Large intestine (tissue), 12 donors: Measurements from ENCODE around the gene TTC39C. TPM values are rescaled to one million over a fixed set of nuclear protein-coding genes. Genes with fewer than 3 reads are reported as not detected.
A peak's percentile ranks its signal among the peaks of the same experiment; 100 is the strongest.

ENCODE experiments used
- DNase-seq, 2 donors: peaks; one replicate each; pipeline versions ENCODE4 v3.0.0 to v3.0.0-alpha.2; 2013
- H3K27ac ChIP-seq: one replicate; pipeline ENCODE4 v1.5.1; 2013; ENCODE audit warnings: low read length
- H3K27me3 ChIP-seq: 2 replicates; pipeline ENCODE4 v1.6.1; 2013; ENCODE audit warnings: low read length; ENCODE audit not compliant: control insufficient read depth, insufficient read depth
- H3K36me3 ChIP-seq: 2 replicates; pipeline ENCODE4 v1.6.1; 2013; ENCODE audit warnings: low read length; ENCODE audit not compliant: control insufficient read depth, insufficient read depth
- H3K4me1 ChIP-seq: one replicate; pipeline ENCODE4 v1.6.1; 2013; ENCODE audit warnings: low read length; ENCODE audit not compliant: control insufficient read depth, insufficient read depth
- H3K4me3 ChIP-seq: one replicate; pipeline ENCODE4 v1.5.1; 2013; ENCODE audit warnings: low read length
- H3K9me3 ChIP-seq: one replicate; pipeline ENCODE4 v1.6.1; 2013; ENCODE audit warnings: mild to moderate bottlenecking, low read depth, low read length, moderate library complexity; ENCODE audit not compliant: control insufficient read depth
- WGBS: methylation state at CpG from one replicate; pipeline ENCODE4 v1.1.5; 2013; ENCODE audit warnings: low lambda C conversion rate; ENCODE audit not compliant: insufficient coverage; 5-methylcytosine and 5-hydroxymethylcytosine counted together
- long read RNA-seq, 11 donors: transcript quantifications; one replicate each; lab custom pipeline, GENCODE V29; 2026
- polyA plus RNA-seq: library from polyadenylated mRNA; unstranded; fragments of 120-200 nt; gene quantifications from one replicate; pipeline ENCODE4 v1.2.1, GENCODE V29; 2013

The TTC39C gene
- polyA plus RNA-seq = 11.2 TPM
- long read RNA-seq, donor 1 = 0 reads
- long read RNA-seq, donor 2, partial matches to known transcripts = 0 of 2 reads
- long read RNA-seq, donor 2, other reads (novel, unspliced or antisense) = 0 of 2 reads
- long read RNA-seq, donor 3 = 0 reads
- long read RNA-seq, donor 4 = 0 reads
- long read RNA-seq, donor 5, partial matches to known transcripts = 0 of 3 reads
- long read RNA-seq, donor 5, other reads (novel, unspliced or antisense) = 0 of 3 reads
- long read RNA-seq, donor 6, partial matches to known transcripts = 0 of 1 reads
- long read RNA-seq, donor 6, other reads (novel, unspliced or antisense) = 0 of 1 reads
- long read RNA-seq, donor 7 = 0 reads
- long read RNA-seq, donor 8, partial matches to known transcripts = 0 of 4 reads
- long read RNA-seq, donor 8, other reads (novel, unspliced or antisense) = 0 of 4 reads
- long read RNA-seq, donor 9, partial matches to known transcripts = 0 of 2 reads
- long read RNA-seq, donor 9, other reads (novel, unspliced or antisense) = 0 of 2 reads
- long read RNA-seq, donor 10 = 0 reads
- long read RNA-seq, donor 11, partial matches to known transcripts = 0 of 2 reads
- long read RNA-seq, donor 11, other reads (novel, unspliced or antisense) = 0 of 2 reads

DNA sequence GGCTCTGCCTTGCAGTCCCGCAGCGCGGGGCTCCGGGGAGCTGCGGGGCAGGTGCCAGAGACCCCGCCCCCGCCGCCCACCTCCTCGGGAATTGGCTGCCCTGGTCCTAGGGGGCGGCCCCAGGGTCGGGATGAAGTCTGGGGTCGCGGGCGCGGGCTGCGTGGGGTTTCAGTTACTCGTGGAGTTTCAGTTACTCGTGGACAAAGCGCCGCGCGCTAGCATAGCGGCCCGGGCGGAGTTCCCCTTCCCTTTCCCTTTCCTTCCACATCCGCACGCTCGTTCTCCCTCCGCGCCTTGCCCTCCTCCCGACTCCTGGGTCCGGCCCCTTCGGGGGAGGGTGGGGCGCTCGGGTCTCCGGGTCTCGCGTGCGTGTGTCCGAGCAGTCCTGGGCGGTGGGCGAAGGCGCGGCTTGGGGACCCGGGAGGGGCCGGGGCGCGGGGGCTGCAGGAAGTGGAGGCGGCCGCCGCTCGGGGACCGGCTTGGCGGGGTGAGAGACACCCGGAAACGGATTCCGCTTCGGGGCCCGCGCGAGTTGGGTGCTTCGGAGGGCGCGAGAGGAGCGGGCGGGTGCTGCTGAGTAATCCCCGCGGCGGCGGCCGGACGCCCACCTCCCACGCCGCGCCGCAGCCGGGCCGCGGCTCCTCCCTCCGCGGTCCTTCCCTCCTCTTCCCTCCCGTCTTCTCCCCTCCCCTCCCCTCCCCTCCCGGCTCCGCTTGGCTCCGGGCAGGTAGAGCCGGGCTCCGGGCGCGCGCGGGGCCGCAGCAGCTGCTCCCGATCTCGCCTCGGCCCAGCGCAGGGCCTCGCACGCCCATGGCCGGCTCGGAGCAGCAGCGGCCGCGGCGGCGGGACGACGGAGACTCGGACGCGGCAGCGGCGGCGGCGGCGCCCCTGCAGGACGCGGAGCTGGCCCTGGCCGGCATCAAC, at the start of gene TTC39C:
TSS of gene TTC39C (plus strand) at position 693 of the 924 bp plus-strand sequence. CDS start at position 811, 118 bp downstream.
- H3K36me3 ChIP-seq = no peaks in the 10 kb centered on the region
- H3K4me3 ChIP-seq = peak within 1 kb of the TSS; percentile 81
- peak within 1 kb of the TSS; percentile 39 for H3K27ac ChIP-seq
- H3K9me3 ChIP-seq = peaks cover 4% of the 10 kb centered on the region
- H3K4me1 ChIP-seq = peaks cover 10% of the 10 kb centered on the region
- DNase-seq = peak; percentile 40 to 80
- H3K27me3 ChIP-seq = peaks cover 17% of the 10 kb centered on the region
- no CpG with 5 or more reads among the region's 118 CpGs for WGBS

DNA sequence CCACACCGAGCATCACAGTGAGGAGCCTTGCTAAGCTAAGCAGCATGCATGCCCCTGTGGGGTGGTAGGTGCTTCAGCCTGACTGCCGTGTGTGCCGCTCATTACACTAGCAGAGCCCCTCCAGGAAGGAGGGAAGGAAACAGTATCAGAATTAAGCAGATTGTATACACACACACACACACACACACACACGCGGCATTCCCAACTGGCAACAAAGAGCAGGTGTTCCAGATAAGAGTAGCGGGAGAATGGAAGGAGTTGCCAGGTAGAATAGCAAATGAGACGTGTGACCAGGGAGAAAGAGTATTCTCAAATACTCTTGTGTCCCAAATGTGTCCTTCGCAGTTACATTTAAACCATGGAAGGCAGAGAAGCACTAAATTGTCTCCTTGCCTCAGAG, 47.6 kb upstream of the TTC39C start:
- DNase-seq = peak in 1 of 2 donors; percentile 38
- no peaks in the 10 kb centered on the region for H3K36me3 ChIP-seq
- no peaks in the 10 kb centered on the region for H3K4me1 ChIP-seq
- H3K4me3 ChIP-seq = no peak overlapping the region
- WGBS = 40% methylated on average over 1 of the region's 8 CpGs
- H3K9me3 ChIP-seq = no peaks in the 10 kb centered on the region
- no peaks in the 10 kb centered on the region for H3K27me3 ChIP-seq
- H3K27ac ChIP-seq = no peak overlapping the region

DNA sequence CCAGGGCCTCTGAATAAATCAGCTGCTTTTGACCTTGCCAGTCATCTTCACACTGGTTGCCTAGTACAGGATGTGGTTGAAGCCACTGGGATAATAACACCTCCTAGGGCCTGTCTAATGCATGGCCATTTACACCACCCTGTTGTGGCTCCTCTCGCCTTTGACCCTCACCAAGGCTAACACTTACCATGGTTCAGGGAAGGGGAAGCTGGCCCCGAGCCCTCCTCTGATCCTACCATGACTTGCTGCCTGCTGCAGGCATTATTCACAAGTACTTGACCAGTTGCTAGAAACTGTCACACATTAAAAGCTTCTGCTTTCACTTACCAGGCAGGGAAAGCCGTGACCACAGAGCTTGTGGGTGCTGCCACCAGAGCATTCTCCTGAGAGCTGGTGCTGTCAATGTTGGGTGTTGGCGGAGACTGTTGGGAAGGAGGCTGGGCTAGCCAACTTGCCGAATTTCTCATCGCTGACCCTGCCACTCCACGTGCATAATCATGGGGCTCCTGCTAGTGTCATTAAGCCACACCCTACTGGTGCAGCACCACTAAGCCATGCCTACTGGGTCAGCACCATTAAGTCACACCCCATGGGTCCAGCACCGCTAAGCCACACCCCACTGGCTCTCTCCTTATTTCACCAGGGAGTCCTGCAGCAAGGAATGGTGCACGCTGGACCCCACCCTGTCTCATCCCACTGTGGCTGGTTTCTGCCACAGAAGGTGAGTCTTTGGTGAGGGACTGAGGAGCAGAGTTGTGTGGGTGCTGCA, 47.0 kb upstream of the TTC39C start:
- DNase-seq = no peak
- whole genome bisulfite sequencing = no CpG with 5 or more reads among the region's 9 CpGs
- H3K9me3 ChIP-seq = no peaks in the 10 kb centered on the region

DNA sequence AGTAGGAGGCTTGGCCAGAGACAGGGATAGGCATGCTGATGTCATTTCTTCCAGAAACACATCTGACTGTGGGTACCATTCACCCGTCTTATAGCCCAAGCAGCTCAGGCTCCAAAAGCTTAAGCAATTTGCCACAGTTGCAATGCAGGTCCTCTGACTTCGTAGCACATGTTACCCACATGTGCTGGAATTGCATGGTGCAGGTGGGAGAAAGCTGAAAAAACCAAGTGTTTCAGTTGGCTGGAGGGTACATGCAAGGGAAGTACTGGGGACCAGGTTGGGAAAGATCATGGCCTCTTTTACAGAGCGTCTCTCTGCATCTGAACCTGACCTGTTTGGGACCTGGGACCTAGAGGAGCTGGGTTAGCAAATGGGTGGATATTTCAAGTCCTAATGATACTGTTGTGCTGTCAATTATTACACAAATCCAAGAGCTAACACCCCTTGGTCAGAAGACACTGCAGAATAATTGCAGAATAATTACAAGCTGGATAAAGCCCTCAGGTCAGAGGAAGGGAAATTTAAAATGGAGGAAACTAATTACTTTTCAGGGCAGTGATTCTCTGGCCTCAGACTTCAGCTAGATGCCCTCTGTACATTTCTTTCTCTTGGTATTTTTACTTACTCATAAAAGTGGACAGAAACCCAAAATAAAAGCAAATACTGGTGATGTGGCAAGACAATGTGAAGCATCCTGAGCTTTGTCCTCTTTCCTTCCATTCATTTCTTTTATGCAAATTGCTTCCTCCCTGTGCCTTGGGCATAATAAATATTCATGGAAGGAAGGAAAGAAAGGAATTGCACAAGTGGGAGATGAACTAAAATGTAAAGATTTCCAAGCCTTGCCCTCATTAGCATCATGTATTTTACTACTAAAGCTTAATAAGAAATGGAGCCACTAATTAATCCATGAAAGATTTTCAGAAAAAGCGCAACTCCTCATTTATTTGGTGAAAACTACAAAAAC, 45.6 kb upstream of the TTC39C start:
- H3K27ac ChIP-seq = no peak overlapping the region
- no peak overlapping the region for H3K4me3 ChIP-seq
- WGBS = 100% methylated on average over 1 of the region's 4 CpGs
- no peaks in the 10 kb centered on the region for H3K4me1 ChIP-seq
- no peaks in the 10 kb centered on the region for H3K9me3 ChIP-seq
- DNase-seq = no peak
- H3K27me3 ChIP-seq = no peaks in the 10 kb centered on the region
- no peaks in the 10 kb centered on the region for H3K36me3 ChIP-seq

More for the DNA sequence above, 47.0 kb upstream of the TTC39C start:
- H3K36me3 ChIP-seq = no peaks in the 10 kb centered on the region
- H3K4me1 ChIP-seq = no peaks in the 10 kb centered on the region
- H3K27ac ChIP-seq = no peak overlapping the region
- H3K27me3 ChIP-seq = no peaks in the 10 kb centered on the region
- no peak overlapping the region for H3K4me3 ChIP-seq

DNA sequence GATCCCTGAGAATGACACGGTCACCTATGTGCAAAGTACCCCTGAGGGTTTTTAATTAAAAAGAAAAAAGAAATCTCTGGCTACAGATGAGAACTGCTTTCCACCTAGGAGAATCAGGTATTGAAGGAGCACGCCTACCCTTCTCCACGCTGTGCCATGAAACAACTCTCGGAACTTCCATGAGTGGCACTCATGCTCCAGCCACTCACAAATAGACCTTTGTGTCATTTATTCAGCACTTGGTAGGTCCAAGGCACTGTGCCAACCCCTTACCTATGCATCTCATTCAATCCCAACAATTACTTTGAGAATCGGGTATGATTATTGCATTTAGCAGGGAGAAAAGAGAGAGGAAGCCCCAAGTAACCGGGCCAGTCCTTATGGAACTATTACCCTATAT, 44.9 kb upstream of the TTC39C start:
- H3K4me1 ChIP-seq = no peaks in the 10 kb centered on the region
- no peak overlapping the region for H3K27ac ChIP-seq
- H3K9me3 ChIP-seq = no peaks in the 10 kb centered on the region
- no peaks in the 10 kb centered on the region for H3K27me3 ChIP-seq
- no peak overlapping the region for H3K4me3 ChIP-seq
- WGBS = 100% methylated on average over 3 of the region's 6 CpGs
- no peaks in the 10 kb centered on the region for H3K36me3 ChIP-seq
- DNase-seq = no peak

DNA sequence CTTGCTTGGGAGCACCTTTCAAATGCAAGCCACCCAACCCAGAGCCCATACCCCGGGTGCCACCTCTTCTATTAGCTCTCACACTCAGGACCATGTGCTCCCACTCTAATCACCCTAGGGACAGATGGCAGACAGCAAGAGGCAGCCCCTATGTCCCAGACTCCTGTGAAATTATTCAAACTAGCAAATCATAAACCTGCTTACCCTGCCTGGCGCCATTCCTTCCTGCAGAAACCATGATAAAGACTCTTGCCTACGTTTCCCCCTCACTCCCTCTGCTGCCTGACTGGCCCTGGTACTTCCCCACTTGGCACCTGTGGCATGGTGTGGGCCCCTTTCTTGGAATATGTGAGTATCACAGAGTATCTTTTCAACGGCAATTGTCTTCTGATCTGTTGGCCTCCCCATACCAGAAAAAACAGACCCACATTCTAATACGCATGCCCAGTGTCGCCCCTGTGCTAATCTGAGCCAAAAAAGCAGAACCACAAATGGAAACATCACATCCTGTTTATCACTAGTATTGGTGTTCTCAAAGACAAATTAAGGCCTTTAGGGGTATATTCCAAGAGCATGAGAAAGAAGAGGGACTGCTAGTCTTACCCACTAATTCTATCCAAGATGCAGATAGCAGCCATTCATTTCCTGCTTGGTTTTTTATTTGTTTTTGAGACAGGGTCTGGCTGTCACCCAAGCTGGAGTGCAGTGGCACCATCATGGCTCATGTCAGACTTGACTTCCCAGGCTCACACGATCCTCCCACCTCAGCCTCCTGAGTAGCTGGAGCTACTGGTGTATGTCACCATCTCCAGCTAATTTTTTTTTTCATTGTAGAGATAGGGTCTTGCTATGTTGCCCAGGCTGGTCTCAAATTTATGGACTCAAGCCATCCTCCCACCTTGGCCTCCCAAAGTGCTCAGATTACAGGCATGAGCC, 44.1 kb upstream of the TTC39C start:
- Histone ChIP-seq H3K27me3 (no peaks in the 10 kb centered on the region), H3K4me1 (no peaks in the 10 kb centered on the region), H3K36me3 (no peaks in the 10 kb centered on the region), H3K4me3 (no peak overlapping the region), H3K27ac (no peak overlapping the region), H3K9me3 (no peaks in the 10 kb centered on the region)
- WGBS = no CpG with 5 or more reads among the region's 7 CpGs
- no peak for DNase-seq

DNA sequence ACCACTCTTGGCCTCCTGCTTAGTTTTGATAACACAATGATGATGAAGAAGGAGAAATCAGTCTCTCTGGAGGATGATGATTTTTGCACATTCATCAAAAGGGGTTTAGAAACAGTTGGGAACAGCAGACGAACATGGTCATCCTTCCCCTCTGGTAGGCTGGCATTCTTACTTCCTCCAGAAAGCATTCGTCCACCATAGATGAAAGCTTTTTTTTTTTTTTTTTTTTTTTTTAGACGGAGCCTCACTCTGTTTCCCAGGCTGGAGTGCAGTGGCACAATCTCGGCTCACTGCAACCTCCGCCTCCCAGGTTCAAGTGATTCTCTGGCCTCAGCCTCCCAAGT, 43.5 kb upstream of the TTC39C start:
- H3K27ac ChIP-seq = no peak overlapping the region
- WGBS = 92% methylated on average over 2 of the region's 5 CpGs
- no peaks in the 10 kb centered on the region for H3K36me3 ChIP-seq
- no peaks in the 10 kb centered on the region for H3K9me3 ChIP-seq
- H3K4me1 ChIP-seq = no peaks in the 10 kb centered on the region
- no peaks in the 10 kb centered on the region for H3K27me3 ChIP-seq
- DNase-seq = no peak
- H3K4me3 ChIP-seq = no peak overlapping the region

DNA sequence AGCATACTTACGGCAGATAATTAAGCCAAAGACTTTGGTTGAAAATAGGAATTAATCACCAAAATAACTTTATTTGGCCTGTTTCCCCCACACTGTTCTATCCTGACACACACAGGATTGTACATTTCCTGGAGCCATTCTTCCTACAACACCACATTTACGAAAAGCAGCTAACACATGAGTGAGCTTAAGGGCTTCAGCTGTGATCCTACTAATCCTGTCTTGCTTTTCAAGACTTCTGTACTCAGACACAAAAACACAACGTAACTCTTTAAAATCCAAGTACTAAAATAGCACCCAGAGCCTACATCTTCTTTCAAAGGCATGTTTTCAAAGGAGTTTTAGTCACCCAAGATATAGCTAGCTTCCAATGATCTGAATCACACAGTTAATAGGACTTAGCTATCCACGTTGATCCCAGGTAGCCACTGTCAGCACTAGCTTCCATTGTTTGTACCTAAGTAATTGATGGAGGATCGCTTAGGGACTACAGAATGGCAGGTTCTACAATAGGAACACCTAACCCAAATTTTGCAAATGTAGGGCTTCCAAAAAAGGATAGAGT, 42.8 kb upstream of the TTC39C start:
- WGBS = 63% methylated on average over 1 of the region's 5 CpGs
- Histone ChIP-seq H3K4me1 (no peaks in the 10 kb centered on the region), H3K27ac (no peak overlapping the region), H3K4me3 (no peak overlapping the region), H3K27me3 (no peaks in the 10 kb centered on the region), H3K9me3 (no peaks in the 10 kb centered on the region), H3K36me3 (no peaks in the 10 kb centered on the region)
- DNase-seq = no peak
